Metanephros (tissue), 1 donor: ENCODE data around the gene INHBA. TPM values are rescaled to one million over a fixed set of nuclear protein-coding genes. Genes with fewer than 3 reads are reported as not detected.

Source experiments
- total RNA-seq: library from RNA; depleted of rRNA; stranded (reverse); fragments of >200 nt; gene quantifications from one replicate; pipeline ENCODE4 v1.2.3, GENCODE V29; 2014

INHBA gene
- 11.3 TPM for total RNA-seq

GRCh38 chr7:41702635-41703371 lies at the start of gene INHBA:
Gene INHBA (minus strand): TSS chr7:41703090. CDS start chr7:41700374, 2,716 bp downstream.

